HG03354 (cell line): ENCODE data around the gene ARHGEF16.

ENCODE experiments used
- ATAC-seq: cut with Tn5 transposase; IDR thresholded peaks from one replicate; pipeline ENCODE4 v1.9.1; 2021; ENCODE audit warnings: mild to moderate bottlenecking; ENCODE audit not compliant: unreplicated experiment, poor library complexity, severe bottlenecking

The ARHGEF16 gene

DNA sequence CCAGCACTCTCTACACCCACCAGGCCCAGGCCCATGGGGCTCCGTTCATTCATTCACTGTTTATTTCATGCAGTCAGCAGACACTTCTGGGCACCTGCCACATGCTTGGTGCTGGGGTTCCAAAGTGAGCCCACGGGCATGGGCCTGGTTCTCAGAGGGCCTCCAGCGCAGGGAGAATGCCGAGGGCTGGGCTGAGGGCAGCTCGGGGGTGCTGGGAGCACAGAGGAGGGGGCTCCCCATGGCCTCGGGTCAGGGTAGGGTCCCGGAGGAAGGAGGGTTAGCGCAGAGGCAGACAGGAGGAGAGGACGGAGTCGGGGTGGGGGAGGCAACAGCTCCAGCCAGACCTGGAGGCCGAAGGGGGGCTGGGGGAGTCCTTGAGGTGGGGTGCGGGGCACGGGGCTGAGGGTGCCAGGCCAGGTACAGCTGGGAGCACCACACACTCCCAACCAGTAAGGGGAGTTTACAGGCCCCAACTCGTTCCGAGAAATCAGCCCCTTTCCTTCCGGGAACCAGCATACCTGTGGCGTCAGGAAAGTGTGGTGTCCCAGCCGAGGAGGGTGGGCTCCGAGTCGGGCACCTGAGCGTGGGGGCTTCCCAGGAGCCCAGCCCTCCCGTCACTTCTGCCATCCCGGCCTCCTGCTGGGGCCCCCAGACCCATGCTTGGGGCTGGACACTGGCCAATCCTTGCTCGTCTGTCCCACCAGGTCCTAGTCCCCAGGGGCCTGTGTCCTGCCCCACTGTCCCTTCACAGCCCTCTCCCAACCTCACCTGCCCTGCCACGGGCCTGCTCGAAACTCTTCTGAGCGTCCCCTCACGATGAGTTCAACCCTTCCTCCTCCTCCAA lies 10.8 kb downstream of the ARHGEF16 start:
- no peak for ATAC-seq

DNA sequence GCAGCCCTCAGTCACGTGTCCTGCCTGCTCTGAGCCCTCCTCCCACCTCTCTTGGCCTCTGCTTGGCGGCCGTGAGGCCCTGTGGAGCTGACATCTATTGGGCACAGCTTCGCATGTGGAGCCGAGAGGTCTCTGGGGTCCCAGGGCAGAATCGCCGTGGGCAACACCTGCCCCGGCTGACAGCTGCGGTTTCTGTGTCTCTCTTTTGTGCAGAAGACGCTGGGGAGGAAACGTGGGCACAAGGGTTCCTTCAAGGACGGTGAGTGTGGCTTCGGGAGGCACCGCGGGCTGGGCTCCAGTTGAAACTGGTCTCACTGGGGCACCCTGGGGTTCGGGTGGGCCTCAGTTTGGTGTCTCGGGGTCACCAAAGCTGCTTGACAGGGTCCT lies 11.5 kb downstream of the ARHGEF16 start:
- no peak for ATAC-seq

DNA sequence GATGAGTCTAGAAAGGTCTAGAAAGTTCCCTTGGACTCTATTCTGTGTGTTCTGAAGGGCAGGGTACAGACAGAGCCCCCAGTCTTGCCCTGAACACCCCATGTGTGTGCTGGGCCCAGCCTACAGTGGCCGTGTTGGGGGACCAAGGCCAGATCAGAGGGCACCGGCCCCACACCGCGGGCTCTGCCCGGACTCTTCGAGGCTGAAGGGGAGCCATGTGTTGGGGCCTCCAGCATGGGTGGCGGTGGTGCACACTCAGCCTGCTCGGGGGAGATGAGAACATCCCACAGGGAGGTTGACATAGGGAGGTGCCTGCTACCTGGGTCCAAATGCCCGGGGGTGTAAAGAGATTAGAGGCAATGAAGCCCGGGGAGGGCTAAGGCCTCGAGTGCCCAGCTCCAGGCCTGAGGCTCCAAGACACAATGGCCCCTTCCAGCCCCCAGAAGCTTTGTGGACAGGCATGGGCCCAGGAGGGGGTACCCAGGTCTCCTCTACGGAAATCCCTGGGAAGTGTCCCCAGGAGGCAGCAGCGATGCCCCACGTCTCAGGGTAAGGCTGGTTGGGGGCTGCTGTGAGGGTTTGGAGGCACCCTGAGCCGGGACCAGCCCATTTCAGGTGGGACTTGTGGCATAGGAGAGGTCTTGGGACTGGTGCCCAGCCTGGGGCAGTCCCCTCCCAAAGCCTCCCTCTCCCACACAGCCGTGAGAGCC lies 12.1 kb downstream of the ARHGEF16 start:
- ATAC-seq, result no peak

DNA sequence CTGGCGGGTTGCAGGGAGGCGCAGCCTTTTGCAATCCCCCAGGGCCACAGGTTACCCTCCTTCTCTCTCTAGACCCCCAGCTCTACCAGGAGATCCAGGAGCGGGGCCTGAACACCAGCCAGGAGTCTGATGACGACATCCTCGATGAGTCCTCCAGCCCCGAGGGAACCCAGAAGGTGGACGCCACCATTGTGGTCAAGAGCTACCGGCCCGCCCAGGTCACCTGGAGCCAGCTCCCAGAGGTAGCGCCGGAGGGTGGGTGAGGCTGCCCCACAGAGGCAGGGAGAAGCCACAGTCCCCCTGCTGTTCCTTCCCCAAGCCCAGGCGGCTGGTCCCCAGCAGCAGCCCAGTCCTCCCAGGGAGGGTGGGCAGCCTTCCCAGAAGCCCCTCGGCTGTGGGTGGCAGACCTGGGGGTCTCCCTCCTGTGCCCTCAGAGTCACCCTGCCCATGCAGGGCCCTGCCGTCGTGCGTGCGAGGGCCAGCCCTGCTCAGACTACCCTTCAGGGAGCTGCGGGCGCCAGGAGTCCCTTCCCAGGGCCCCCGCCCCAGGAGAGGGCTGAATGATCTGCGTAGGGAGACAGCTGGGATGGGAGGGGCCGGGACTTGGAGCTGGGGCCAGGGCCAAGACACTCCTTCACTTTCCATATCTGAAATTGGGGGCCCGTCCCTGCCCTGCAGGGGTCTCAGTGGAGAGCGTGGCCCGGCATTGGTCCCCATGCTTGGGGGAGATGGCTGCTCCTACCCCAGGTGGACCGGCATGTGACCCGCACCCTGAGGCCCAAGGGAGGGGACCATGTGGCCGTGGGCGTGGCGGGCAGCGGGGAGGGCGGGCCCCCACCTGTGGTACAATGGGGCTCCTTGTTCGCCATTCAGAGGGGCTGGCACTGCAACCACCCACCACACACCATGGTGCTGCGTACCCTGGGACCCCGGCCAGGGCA lies 12.9 kb downstream of the ARHGEF16 start:
- ATAC-seq, result no peak

DNA sequence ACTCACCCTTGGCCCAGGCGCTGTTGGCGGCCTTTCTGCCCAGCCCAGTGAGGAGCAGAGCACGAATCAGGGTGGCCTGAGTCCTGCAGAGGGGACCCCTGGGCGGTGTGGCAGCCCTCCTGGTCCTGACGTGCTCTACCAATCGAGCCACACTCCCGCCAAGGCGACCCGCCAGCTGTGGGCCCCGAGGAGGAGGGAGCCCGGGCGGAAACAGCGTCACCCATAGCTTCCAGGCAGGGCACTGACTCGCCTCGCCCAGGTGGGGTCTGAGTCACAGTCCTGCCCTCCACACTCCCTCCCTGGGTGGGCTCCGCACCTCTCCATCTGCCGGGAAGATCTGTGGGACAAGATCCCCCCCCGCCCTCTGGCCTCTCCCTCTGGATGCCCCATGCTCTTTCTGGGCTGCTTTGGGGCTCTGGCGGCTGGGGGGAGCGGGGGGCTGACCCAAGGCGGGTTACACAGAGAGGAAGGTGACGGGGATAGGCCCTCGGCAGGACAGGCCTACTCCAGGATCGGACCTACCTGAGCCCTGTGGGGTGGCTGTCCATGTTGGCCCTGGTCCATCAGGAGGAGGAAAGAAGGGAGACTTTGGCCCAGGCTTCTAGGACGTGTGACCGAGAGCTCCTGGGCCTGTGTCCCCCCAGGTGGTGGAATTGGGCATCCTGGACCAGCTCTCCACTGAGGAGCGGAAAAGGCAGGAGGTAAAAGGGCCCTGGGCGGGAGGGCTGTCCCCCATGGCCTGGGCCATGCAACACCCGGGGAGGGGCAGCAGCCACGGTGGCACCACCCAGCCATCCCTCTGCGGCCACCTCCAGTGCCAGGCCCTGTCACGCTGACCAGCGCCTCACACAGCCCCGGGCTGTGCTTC lies 14.0 kb downstream of the ARHGEF16 start:
- ATAC-seq, result no peak

DNA sequence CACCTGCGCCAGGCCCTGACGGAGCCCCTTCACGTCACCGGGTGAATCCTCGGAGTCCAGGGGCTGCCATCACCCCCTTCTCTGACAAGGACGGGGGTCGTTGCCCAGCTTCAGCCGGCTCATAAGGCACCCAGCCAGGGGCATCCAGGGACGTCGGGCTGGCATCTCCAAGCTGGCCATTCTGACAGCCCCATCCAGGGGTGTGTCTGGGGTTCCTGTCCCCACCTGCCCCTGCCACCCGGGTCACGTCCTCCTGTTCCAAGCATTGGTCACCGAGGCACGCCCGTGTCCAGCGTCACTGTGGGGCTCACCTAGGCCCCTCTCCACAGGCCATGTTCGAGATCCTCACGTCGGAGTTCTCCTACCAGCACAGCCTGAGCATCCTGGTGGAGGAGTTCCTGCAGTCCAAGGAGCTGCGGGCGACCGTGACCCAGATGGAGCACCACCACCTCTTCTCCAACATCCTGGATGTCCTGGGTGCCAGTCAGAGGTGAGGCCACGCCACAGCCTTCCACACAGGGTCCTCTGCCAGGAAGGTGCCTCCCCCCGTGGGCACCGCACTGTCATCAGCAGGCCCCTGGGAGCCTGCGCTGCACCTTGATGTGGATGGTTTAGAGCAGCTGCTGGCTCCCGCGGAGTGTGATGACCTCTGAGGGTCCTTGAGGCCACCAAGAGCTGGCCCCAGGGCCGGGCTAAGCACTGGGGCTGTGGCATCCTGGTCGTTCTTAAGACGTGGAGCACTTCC lies 14.8 kb downstream of the ARHGEF16 start:
- no peak for ATAC-seq

DNA sequence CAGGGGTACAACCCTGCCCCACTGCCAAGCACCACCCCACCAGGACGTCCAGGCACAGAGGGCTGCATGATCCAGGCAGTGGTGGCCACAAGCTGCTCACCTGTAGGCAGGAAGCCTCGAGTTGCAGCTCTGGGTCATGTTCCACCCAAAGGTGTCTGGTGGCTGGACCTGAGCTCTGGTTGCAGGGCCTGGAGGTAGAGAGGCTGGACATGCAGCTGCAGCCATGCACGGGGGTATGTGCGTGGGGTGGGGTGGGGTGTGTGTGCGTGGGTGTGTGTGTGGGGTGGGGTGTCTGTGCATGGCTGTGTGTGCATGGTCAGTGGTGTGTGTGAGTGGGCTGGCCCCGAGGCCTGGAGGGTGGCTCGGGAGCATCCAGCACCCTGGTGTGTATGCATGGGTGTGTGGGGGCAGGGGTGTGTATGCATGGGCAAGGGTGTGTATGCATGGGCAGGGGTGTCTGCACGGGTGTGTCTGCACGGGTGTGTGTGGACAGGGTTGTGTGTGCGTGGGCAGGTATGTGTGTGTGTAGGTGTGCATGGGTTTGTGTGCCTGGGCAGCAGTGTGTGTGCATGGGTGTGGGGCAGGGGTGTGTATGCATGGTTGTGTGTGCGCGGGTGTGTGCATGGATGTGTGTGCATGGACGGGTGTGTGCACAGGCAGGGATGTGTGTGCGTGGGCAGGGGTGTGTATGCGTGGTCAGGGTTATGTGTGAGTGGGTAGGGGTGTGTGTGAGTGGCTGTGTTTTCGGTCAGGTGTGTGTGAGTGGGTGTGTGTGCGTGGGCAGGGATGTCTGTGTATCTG lies 15.6 kb downstream of the ARHGEF16 start:
- no peak for ATAC-seq

DNA sequence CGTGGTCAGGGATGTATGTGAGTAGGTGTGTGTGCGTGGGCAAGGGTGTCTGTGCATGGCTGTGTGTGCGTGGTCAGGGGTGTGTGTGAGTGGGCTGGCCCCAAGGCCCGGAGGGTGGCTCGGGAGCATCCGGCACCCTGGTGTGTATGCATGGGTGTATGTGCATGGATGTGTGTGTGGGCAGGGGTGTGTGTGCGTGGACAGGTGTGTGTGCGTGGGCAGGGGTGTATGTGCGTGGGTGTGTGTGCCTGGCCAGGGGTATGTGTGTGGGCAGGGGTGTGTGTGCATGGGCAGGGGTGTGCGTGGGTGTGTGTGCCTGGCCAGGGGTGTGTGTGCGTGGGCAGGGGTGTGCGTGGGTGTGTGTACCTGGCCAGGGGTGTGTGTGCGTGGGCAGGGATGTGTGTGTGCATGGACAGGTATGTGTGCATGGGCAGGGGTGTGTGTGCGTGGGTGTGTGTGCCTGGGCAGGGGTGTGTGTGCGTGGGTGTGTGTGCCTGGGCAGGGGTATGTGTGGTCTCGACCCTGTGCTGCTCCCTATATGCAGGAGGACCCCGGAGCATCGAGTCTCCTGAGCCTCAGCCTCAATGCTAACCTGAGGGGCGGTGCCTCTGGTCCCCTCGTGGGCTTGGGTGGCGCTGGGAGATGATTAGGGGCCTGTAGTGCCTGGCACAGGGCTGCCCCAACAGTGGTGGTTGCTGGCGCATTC lies 16.3 kb downstream of the ARHGEF16 start:
- ATAC-seq, result no peak

DNA sequence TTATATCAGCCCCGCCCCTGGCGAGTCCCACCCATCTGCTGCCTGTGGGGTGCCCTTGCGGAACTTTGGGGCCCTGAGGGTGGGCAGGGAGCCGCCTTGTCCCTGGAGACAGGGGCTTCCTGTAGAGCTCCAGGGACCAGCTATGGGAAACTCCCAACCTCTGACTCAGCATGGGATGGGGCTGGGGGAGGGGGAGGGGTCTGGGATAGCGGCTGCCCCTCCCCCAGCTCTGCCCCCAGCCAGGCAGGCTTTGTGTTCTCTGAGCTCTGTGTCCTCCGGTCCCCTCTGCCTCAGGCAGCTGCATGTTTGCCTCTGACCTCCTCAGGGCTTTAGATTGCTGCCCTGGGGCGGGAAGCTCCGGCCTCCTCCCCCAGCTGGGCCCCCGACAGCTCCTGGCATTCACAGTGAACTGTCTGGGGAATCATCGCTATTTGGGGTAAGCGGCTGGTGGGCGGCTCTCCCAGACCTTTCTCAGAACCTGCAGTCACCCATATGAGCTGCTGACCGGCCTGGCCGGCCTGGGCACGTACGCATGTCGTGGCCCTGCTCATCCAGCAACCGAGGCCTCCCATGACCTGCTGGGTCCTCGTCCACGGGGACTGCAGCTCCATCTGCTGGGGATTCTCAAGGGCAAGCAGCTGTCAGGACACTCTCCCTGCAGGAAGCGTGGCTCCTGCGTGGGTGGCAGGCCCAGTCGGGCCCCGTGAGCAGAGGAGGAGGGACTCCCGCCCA lies 17.1 kb downstream of the ARHGEF16 start:
- no peak for ATAC-seq

DNA sequence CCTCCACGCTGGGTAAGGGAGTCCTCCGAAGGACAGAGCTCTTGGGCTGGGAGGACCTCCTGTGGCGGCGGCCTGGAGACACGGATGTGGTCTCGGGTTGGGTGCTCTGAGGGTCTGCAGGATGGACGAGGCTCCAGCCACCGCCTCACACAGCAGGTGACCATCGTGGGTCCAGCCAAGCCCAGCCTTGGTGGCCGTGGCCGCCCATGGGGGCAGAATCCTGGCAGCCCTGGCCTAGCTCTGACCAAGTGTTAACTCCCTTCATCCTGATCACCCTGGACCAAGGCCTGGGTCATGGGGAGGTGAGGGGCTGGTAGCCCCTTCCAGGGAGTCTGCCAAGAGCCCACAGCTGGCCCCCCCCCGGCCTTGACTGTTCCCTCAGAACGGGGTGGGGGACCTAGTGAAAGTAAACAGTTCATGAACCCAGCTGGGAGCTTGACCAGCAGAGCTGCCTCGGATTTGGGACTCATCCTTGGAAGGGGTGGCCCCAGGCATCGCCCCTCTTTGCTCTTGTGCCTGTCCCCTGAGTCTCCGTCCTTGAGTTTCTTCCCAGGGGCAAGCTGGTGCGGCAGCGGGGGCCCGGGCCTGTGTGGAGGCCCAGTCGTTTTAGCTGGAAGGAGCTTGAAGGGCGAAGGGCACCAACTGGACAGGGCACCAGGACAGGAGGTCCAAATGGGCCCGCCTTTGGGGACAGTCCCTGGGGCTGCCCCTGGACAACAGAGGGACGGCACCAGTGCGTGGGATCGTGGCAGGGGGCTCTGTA lies 17.8 kb downstream of the ARHGEF16 start:
- no peak for ATAC-seq

DNA sequence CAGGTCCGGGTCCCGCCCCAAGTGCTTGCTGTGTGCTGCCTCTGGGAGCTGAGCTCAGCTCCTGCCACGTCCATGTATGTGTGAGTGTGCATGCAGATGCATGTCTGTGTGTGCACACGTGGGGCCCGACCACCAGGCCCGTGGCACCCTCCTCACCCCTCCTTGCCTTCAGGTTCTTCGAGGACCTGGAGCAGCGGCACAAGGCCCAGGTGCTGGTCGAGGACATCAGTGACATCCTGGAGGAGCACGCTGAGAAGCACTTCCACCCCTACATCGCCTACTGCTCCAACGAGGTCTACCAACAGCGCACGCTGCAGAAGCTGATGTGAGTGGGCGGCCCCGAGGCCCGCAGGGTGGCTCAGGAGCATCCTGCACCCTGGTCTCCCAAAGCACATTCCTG lies 18.4 kb downstream of the ARHGEF16 start:
- ATAC-seq, result no peak

DNA sequence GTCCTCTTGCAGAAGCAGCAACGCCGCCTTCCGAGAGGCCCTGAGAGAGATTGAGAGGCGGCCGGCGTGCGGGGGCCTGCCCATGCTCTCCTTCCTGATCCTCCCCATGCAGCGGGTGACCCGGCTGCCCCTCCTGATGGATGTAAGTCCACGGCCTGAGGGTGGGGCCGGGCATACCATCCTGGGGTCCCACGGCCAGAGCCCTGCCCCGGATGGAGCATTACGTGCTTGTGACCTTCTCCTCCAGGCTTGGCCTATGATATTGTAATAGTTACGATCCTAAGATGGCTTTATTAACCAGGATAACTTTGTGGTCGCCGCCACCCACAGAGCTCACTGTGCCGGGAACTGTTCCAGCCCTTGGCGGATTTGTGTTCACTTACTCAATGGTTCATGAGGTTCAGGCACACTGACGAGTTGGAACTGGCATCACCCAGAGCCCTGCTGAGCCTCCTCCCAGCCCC lies 18.9 kb downstream of the ARHGEF16 start:
- ATAC-seq, result no peak

DNA sequence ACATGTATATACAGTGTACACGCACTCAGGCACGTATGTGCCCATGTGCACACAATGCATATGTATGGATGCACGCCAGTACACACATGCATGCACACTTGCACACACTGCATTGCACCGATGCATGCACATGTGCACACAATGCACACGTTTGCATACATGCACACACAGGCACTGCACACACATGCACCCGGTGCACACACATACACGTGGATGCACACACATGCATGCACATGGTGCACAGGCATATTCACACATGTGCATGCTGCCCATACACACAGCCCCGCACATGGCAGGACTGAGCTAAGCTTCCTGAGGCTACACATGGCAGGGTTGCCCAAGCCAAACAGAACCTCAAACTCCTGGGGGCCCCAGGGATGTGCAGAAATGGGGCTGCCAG lies 19.6 kb downstream of the ARHGEF16 start:
- ATAC-seq, result no peak

DNA sequence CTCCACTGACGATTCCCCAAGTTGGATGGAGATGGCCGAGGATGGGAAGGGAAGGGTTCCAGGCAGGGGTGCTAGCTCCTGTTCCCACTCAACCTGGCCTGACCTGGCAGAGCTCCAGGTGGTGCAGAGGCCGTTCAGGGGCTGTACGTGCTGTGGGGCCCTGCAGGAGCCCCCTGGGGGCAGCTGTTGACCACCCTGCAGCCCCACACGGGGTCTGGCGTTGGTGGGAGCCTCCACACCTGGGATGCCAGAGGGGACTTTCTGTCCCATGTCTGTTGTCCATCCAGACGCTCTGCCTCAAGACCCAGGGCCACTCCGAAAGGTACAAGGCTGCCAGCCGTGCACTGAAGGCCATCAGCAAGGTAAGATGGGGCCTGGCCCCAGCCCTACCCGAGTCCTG lies 20.0 kb downstream of the ARHGEF16 start:
- no peak for ATAC-seq

DNA sequence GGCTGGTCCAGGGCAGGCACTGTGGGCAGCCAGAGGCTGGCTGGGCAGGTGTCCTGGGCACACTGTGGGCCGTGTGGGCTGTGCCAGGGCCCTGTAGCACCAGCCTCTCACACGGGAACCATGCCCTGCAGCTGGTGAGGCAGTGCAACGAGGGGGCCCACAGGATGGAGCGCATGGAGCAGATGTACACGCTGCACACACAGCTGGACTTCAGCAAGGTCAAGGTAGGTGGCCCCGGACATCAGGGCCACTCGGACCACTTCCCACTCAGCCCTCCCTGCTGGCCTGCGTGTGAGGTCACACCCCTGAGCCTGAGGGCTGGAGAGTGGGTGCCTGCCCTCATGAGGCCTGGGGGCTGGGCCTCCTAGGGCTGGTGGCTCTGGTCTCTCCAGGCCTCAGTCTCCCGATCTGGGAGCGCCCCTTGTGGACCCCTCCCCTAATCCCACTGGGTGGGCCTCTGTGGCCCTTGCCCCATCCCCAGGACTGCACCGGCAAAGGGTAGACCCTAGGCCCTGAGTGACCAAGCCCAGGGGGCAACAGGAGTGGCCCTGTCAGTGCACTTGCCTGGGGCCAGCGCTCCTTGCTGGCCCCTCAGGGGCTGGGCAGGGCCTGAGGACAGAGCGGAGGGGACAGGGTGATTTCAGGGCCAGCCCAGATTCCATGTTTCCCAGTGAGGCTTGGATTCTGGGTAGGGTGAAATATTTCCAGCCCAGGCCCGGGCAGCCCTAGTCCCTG lies 21.5 kb downstream of the ARHGEF16 start:
- ATAC-seq, result no peak
